GM12878 (cell line): ENCODE measurements around the gene GPN2. TPM values are rescaled to one million over a fixed set of nuclear protein-coding genes. Genes with fewer than 3 reads are reported as not detected.
A peak's percentile ranks its signal among the peaks of the same experiment; 100 is the strongest.

Experiments
- ATAC-seq: fragments of 200-7000 bp; cut with Tn5 transposase; 3 replicates; pipeline ENCODE4 v1.9.1; 2020; ENCODE audit warnings: mild to moderate bottlenecking, moderate library complexity
- BruUV-seq: library from RNA; stranded (reverse); fragments of 400-500 nt; replicated peaks from 2 replicates; lab custom pipeline; 2021; lab: Mats Ljungman, UMichigan
- CTCF ChIA-PET: fragments of 300-600 bp; sonication (Branson Sonifier 250); formaldehyde crosslinking; extraction: SDS; loops from one replicate; lab custom pipeline; 2021; ENCODE audit warnings: inconsistent platforms; lab: Yijun Ruan, JAX
- POLR2A ChIA-PET: fragments of 350-600 bp; formaldehyde crosslinking; extraction: SDS; loops from one replicate; lab custom pipeline; 2021; ENCODE audit warnings: inconsistent platforms; lab: Charles Lee
- RAD21 ChIA-PET: fragments of 300-600 bp; sonication (Branson Sonifier 250); formaldehyde crosslinking; loops from one replicate; lab custom pipeline; 2023; ENCODE audit warnings: antibody characterized with exemption; ENCODE audit not compliant: unreplicated experiment; lab: Charles Lee
- SMC1A ChIA-PET: fragments of 300-600 bp; sonication (Branson Sonifier 250); formaldehyde crosslinking; loops from one replicate; lab custom pipeline; 2023; ENCODE audit not compliant: unreplicated experiment, uncharacterized antibody; lab: Charles Lee
- DNase-seq: peaks from one replicate; pipeline ENCODE4 v3.0.0-alpha.2; 2011; ENCODE audit warnings: low read depth, low spot score
- FAIRE-seq: peaks from 3 replicates; lab custom pipeline; 2011; peaks lifted over from hg19 to GRCh38; lab: Jason Lieb, UNC
- H2AFZ ChIP-seq: 2 replicates; pipeline ENCODE4 v1.6.0; 2011; ENCODE audit warnings: low read depth, low read length, control low read depth; ENCODE audit not compliant: control insufficient read depth
- H3K27ac ChIP-seq: 2 replicates; pipeline ENCODE4 v1.5.1; 2011; ENCODE audit warnings: control low read depth; ENCODE audit not compliant: control insufficient read depth, insufficient read depth
- H3K27me3 ChIP-seq, 2 experiments: replicated peaks in 1 of 2; 2 replicates each; pipeline versions ENCODE4 v1.6.0 to v1.6.1; 2011; ENCODE audit warnings: low read length in 1 of 2; ENCODE audit not compliant: control insufficient read depth in 2 of 2, insufficient read depth in 2 of 2
- H3K36me3 ChIP-seq, 2 experiments: 2 replicates each; pipeline ENCODE4 v1.5.1; 2011; ENCODE audit warnings: low read length in 1 of 2; ENCODE audit not compliant: control insufficient read depth in 2 of 2, insufficient read depth in 2 of 2
- H3K4me1 ChIP-seq: 2 replicates; pipeline ENCODE4 v1.6.1; 2011; ENCODE audit warnings: mild to moderate bottlenecking, low read length, moderate library complexity, mixed read lengths; ENCODE audit not compliant: control insufficient read depth, insufficient read depth
- H3K4me2 ChIP-seq: 2 replicates; pipeline ENCODE4 v1.6.0; 2011; ENCODE audit warnings: control low read depth; ENCODE audit not compliant: control insufficient read depth, insufficient read depth
- H3K4me3 ChIP-seq: fragments of 200-600 bp; sonication (generic); 2 replicates; pipeline ENCODE4 v1.5.1; 2016
- H3K79me2 ChIP-seq: 2 replicates; pipeline ENCODE4 v1.6.0; 2011; ENCODE audit warnings: low read length; ENCODE audit not compliant: control insufficient read depth, insufficient read depth
- H3K9ac ChIP-seq: 2 replicates; pipeline ENCODE4 v1.8.0; 2011; ENCODE audit warnings: low read length, control low read depth, mixed read lengths; ENCODE audit not compliant: control insufficient read depth, insufficient read depth
- H3K9me3 ChIP-seq: replicated peaks from 3 replicates; pipeline ENCODE4 v1.5.1; 2011; ENCODE audit warnings: mild to moderate bottlenecking, low read length; ENCODE audit not compliant: control insufficient read depth, insufficient read depth
- H4K20me1 ChIP-seq: 2 replicates; pipeline ENCODE4 v1.6.0; 2011; ENCODE audit not compliant: control insufficient read depth, insufficient read depth
- BCL11A ChIP-seq: IDR thresholded peaks from 2 replicates; pipeline ENCODE4 v1.6.1; 2011; ENCODE audit warnings: low read depth, low read length
- CBX3 ChIP-seq: fragments of 200-600 bp; sonication (generic); IDR thresholded peaks from 2 replicates; pipeline ENCODE4 v1.6.1; 2016; ENCODE audit warnings: low read depth, borderline replicate concordance
- KLF5 ChIP-seq: fragments of 450-650 bp; IDR thresholded peaks from 2 replicates; pipeline ENCODE4 v1.6.1; 2014; ENCODE audit warnings: mild to moderate bottlenecking; ENCODE audit not compliant: partially characterized antibody
- NR2C2 ChIP-seq: IDR thresholded peaks from 2 replicates; pipeline ENCODE4 v1.6.1; 2011; ENCODE audit warnings: borderline replicate concordance, low read depth; ENCODE audit not compliant: control insufficient read depth, insufficient read length
- NRF1 ChIP-seq: conservative IDR thresholded peaks from 2 replicates; pipeline ENCODE4 v1.6.1; 2011; ENCODE audit warnings: mild to moderate bottlenecking, low read depth, low read length, improper control_type of control experiment
- RCOR1 ChIP-seq: conservative IDR thresholded peaks from 2 replicates; pipeline ENCODE4 v1.6.1; 2012; ENCODE audit warnings: low read depth, low read length, improper control_type of control experiment
- RUNX3 ChIP-seq: IDR thresholded peaks from 2 replicates; pipeline ENCODE4 v1.6.1; 2012; ENCODE audit warnings: low read length, inconsistent platforms
- SMAD5 ChIP-seq: IDR thresholded peaks from 2 replicates; pipeline ENCODE4 v1.6.1; 2016; ENCODE audit warnings: antibody characterized with exemption, low read depth
- ZNF622 ChIP-seq: fragments of 450-650 bp; IDR thresholded peaks from 2 replicates; pipeline ENCODE4 v1.6.1; 2017; ENCODE audit warnings: mild to moderate bottlenecking, inconsistent platforms
- WGBS: methylation state at CpG from one replicate; pipeline ENCODE4 v1.1.6; 2016; ENCODE audit warnings: low lambda C conversion rate; ENCODE audit not compliant: insufficient replicate concordance, insufficient coverage; ENCODE audit errors: missing lambda C conversion rate; 5-methylcytosine and 5-hydroxymethylcytosine counted together
- in situ Hi-C: fragments of 300-500 bp; cut with MboI; formaldehyde crosslinking; loops from 9 replicates; pipeline ENCODE4 v1.14.3; 2018; ENCODE audit warnings: mixed read lengths
- intact Hi-C: fragments of 100-400 bp; cut with micrococcal nuclease; formaldehyde crosslinking; loops from one replicate; pipeline ENCODE4 v1.14.2; 2022; ENCODE audit not compliant: unreplicated experiment
- polyA plus RNA-seq, 11 experiments: library from polyadenylated mRNA; depleted of rRNA in 4 of 11; unstranded in 6 of 11; stranded (reverse) in 5 of 11; fragments of >200 nt; fragmentation: Nextera tagmentation in 4 of 11; fragmentation: Illumina TruSeq in 1 of 11; extraction: Ambion mirVana in 4 of 11; extraction: Trizol in 1 of 11; gene quantifications; 1 replicate in 1 of 11; 2 replicates in 10 of 11; pipeline versions ENCODE4 v1.2.1 to v1.2.3, GENCODE V29; 2011 to 2016; ENCODE audit warnings: inconsistent platforms in 2 of 11, missing spikeins in 2 of 11, low read depth in 1 of 11
- total RNA-seq, 4 experiments: library from RNA; depleted of rRNA in 3 of 4; stranded (reverse); fragments of >200 nt in 3 of 4; fragmentation: Illumina TruSeq in 1 of 4; extraction: Trizol in 1 of 4; gene quantifications; 2 replicates each; pipeline versions ENCODE4 v1.2.1 to v1.2.3, GENCODE V29; 2013 to 2021
- TF ChIP-seq, protein P1 (sequence below): IDR thresholded peaks from 2 replicates; pipeline ENCODE4 v1.6.1; 2012; ENCODE audit warnings: mild to moderate bottlenecking, low read depth, low read length
- TF ChIP-seq, protein P2 (sequence below): fragments of 450-650 bp; IDR thresholded peaks from 2 replicates; pipeline ENCODE4 v1.6.1; 2016; ENCODE audit warnings: mild to moderate bottlenecking
- TF ChIP-seq, protein P3 (sequence below): fragments of 450-650 bp; formaldehyde crosslinking; IDR thresholded peaks from 2 replicates; pipeline ENCODE4 v1.4.0; 2020; ENCODE audit warnings: mild to moderate bottlenecking, moderate library complexity

The GPN2 gene
- total and polyA plus RNA-seq, 10 of the 15 experiments (the other 5 are each of a cell fraction or from before 2014, with no cell fraction given), result 8.3 to 61.4 (median 23.3) TPM

DNA sequence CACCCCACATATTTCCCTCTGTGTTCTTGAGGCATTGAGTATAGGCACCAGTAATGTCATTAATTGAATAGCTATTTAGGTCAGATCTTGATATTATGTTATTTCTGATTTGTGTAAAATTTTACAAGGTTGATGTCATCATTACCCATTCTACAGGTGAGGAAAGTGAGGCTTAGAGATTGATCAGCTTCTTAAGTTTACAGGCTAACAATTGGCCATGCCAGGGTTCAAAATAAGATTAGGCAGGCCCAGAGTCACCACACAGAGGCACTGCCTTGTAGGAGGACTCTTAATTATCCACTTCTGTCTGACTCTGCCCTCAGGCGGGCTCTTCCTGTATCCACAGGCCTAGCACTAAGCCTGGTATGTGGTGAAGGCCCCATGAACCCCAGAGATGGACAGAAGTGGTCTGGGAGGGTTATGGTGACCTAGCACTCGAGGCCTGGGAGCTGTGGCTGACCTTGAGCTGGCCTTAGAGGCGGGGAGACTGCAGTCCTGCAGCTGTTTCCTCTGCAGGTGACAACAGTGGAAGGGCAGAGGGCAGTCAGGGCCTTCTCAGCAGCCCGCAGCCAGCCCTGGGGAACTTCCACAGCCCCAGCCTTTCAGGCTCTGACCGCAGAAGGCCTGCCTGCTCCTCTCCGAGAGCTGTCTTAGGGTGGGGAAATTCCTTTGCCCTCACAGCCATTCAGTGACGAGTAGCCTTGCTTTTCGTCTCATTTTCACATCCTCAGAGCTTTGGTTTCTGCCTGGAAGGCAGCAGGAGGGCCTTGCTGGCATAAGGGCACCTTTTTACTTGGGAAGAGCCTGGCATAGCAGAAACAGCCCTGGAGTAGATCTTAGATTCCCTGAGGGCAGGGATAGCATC, 51.4 kb downstream of the GPN2 start:
- Histone ChIP-seq H3K4me1 (peaks cover 35% of the 10 kb centered on the region), H2AFZ (no peak overlapping the region), H3K4me2 (peak overlapping the region; percentile 72), H3K9me3 (no peaks in the 10 kb centered on the region), H4K20me1 (no peaks in the 10 kb centered on the region), H3K9ac (peak overlapping the region; percentile 69), H3K4me3 (no peak overlapping the region; the same call in 1 of the 2 replicates), H3K36me3 (peaks cover 15 to 38% of the 10 kb centered on the region in 2 experiments), H3K27ac (peak overlapping the region; percentile 96), H3K79me2 (peaks cover 17% of the 10 kb centered on the region), H3K27me3 (no peaks in the 10 kb centered on the region)
- ChIA-PET SMC1A (interaction anchor here (0.7 to 3.1 kb wide), 12 partner anchors 8 to 136 kb away, joined by 3 to 24 read pairs (median 7); partner anchors contain the start of gene SFN), CTCF (interaction anchor here (0.9 to 3.1 kb wide), 18 partner anchors 9 to 237 kb away, joined by 3 to 28 read pairs (median 6); partner anchors contain the start of genes PIGV, SFN and ZDHHC18), RAD21 (interaction anchor here (0.7 to 3.1 kb wide), 16 partner anchors 9 to 297 kb away, joined by 3 to 28 read pairs (median 4); partner anchors contain the start of genes PIGV and ZDHHC18), POLR2A (interaction anchor here (0.6 to 2.8 kb wide), 15 partner anchors 8 to 61 kb away, joined by 3 to 22 read pairs (median 6); partner anchors contain the start of genes GPN2 and ZDHHC18)
- intact Hi-C loops (loop anchor here (1.0 kb wide), 1 partner anchor 27 kb away; no protein-coding TSS in a partner anchor), in situ Hi-C loops (no loop called here)
- ATAC-seq, result peak; percentile 99
- BruUV-seq, result no TSS peak
- FAIRE-seq, result peak; percentile 92
- peak; percentile 82 for DNase-seq
- under 1% methylated on average over 8 of the region's 8 CpGs for WGBS
- TF ChIP-seq RUNX3 (peak; percentile 98), ZNF622 (no peak), NRF1 (no peak), RCOR1 (no peak), CBX3 (no peak), BCL11A (0 out of 2 replicates have a peak, but pooled peaks have one; percentile 41), SMAD5 (no peak), NR2C2 (no peak), KLF5 (peak; percentile 77)
- TF ChIP-seq, protein P1, sequence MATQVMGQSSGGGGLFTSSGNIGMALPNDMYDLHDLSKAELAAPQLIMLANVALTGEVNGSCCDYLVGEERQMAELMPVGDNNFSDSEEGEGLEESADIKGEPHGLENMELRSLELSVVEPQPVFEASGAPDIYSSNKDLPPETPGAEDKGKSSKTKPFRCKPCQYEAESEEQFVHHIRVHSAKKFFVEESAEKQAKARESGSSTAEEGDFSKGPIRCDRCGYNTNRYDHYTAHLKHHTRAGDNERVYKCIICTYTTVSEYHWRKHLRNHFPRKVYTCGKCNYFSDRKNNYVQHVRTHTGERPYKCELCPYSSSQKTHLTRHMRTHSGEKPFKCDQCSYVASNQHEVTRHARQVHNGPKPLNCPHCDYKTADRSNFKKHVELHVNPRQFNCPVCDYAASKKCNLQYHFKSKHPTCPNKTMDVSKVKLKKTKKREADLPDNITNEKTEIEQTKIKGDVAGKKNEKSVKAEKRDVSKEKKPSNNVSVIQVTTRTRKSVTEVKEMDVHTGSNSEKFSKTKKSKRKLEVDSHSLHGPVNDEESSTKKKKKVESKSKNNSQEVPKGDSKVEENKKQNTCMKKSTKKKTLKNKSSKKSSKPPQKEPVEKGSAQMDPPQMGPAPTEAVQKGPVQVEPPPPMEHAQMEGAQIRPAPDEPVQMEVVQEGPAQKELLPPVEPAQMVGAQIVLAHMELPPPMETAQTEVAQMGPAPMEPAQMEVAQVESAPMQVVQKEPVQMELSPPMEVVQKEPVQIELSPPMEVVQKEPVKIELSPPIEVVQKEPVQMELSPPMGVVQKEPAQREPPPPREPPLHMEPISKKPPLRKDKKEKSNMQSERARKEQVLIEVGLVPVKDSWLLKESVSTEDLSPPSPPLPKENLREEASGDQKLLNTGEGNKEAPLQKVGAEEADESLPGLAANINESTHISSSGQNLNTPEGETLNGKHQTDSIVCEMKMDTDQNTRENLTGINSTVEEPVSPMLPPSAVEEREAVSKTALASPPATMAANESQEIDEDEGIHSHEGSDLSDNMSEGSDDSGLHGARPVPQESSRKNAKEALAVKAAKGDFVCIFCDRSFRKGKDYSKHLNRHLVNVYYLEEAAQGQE, result no peak
- TF ChIP-seq, protein P2, sequence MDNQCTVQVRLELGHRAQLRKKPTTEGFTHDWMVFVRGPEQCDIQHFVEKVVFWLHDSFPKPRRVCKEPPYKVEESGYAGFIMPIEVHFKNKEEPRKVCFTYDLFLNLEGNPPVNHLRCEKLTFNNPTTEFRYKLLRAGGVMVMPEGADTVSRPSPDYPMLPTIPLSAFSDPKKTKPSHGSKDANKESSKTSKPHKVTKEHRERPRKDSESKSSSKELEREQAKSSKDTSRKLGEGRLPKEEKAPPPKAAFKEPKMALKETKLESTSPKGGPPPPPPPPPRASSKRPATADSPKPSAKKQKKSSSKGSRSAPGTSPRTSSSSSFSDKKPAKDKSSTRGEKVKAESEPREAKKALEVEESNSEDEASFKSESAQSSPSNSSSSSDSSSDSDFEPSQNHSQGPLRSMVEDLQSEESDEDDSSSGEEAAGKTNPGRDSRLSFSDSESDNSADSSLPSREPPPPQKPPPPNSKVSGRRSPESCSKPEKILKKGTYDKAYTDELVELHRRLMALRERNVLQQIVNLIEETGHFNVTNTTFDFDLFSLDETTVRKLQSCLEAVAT, result peak; percentile 81
- TF ChIP-seq, protein P3, sequence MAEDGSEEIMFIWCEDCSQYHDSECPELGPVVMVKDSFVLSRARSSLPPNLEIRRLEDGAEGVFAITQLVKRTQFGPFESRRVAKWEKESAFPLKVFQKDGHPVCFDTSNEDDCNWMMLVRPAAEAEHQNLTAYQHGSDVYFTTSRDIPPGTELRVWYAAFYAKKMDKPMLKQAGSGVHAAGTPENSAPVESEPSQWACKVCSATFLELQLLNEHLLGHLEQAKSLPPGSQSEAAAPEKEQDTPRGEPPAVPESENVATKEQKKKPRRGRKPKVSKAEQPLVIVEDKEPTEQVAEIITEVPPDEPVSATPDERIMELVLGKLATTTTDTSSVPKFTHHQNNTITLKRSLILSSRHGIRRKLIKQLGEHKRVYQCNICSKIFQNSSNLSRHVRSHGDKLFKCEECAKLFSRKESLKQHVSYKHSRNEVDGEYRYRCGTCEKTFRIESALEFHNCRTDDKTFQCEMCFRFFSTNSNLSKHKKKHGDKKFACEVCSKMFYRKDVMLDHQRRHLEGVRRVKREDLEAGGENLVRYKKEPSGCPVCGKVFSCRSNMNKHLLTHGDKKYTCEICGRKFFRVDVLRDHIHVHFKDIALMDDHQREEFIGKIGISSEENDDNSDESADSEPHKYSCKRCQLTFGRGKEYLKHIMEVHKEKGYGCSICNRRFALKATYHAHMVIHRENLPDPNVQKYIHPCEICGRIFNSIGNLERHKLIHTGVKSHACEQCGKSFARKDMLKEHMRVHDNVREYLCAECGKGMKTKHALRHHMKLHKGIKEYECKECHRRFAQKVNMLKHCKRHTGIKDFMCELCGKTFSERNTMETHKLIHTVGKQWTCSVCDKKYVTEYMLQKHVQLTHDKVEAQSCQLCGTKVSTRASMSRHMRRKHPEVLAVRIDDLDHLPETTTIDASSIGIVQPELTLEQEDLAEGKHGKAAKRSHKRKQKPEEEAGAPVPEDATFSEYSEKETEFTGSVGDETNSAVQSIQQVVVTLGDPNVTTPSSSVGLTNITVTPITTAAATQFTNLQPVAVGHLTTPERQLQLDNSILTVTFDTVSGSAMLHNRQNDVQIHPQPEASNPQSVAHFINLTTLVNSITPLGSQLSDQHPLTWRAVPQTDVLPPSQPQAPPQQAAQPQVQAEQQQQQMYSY (CRISPR knock-in tag), result no peak
